WTC11 (cell line): ENCODE results near the gene HOXD12.

Experiments
- ZBTB21 ChIP-seq: sonication (generic); formaldehyde crosslinking; IDR thresholded peaks from 2 replicates; pipeline ENCODE4 v1.8.1; 2023; ENCODE audit warnings: mild to moderate bottlenecking, missing genetic modification reagents, borderline replicate concordance
- TF ChIP-seq, protein P1 (sequence below): fragments of 200-600 bp; IDR thresholded peaks from 2 replicates; pipeline ENCODE4 v1.8.0; 2022; ENCODE audit warnings: antibody characterized with exemption
- TF ChIP-seq, protein P2 (sequence below): fragments of 250-450 bp; sonication (Bioruptor Pico); IDR thresholded peaks from 2 replicates; pipeline ENCODE4 v1.9.0; 2021; ENCODE audit warnings: moderate library complexity, mild to moderate bottlenecking, inconsistent platforms, borderline replicate concordance

GRCh38 chr2:176131848-176132158 lies 32.2 kb downstream of the HOXD12 start:
- TF ChIP-seq, protein P1, sequence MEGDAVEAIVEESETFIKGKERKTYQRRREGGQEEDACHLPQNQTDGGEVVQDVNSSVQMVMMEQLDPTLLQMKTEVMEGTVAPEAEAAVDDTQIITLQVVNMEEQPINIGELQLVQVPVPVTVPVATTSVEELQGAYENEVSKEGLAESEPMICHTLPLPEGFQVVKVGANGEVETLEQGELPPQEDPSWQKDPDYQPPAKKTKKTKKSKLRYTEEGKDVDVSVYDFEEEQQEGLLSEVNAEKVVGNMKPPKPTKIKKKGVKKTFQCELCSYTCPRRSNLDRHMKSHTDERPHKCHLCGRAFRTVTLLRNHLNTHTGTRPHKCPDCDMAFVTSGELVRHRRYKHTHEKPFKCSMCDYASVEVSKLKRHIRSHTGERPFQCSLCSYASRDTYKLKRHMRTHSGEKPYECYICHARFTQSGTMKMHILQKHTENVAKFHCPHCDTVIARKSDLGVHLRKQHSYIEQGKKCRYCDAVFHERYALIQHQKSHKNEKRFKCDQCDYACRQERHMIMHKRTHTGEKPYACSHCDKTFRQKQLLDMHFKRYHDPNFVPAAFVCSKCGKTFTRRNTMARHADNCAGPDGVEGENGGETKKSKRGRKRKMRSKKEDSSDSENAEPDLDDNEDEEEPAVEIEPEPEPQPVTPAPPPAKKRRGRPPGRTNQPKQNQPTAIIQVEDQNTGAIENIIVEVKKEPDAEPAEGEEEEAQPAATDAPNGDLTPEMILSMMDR: no peak
- TF ChIP-seq, protein P2, sequence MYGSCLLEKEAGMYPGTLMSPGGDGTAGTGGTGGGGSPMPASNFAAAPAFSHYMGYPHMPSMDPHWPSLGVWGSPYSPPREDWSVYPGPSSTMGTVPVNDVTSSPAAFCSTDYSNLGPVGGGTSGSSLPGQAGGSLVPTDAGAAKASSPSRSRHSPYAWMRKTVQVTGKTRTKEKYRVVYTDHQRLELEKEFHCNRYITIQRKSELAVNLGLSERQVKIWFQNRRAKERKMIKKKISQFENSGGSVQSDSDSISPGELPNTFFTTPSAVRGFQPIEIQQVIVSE: no peak
- TF ChIP-seq ZBTB21 (CRISPR knock-in tag): no peak
